Measurements from ENCODE around the gene ZBTB17. TPM values are rescaled to one million over a fixed set of nuclear protein-coding genes. Genes with fewer than 3 reads are reported as not detected.

Gene ZBTB17
- total RNA-seq, 1 experiment from 2014 or later = 44.2 TPM

- no peak overlapping the region for H2AFZ ChIP-seq (ENCODE audit: low read length)
- H3K9me2 ChIP-seq (replicated peaks; ENCODE audit: low read length) = no peaks in the 10 kb centered on the region
- H3K4me1 ChIP-seq (ENCODE audit: insufficient read depth, low read length) = peaks cover 35% of the 10 kb centered on the region
- ChIA-PET POLR2A (ENCODE audit: unreplicated experiment) (no interaction called here), CTCF (no interaction called here)
- no peak overlapping the region for H3K4me2 ChIP-seq (ENCODE audit: low read length)
- H3K27me3 ChIP-seq (ENCODE audit: low read length) = no peaks in the 10 kb centered on the region
- no peak overlapping the region for H3K4me3 ChIP-seq (ENCODE audit: low read length)
- no peaks in the 10 kb centered on the region for H3F3A ChIP-seq (ENCODE audit: low read length, unreplicated experiment)
- peaks cover 65% of the 10 kb centered on the region for H3K79me2 ChIP-seq (ENCODE audit: low read length)
- TF ChIP-seq EZH2phosphoT487 (IDR thresholded peaks at IDR 0.05; ENCODE audit: borderline replicate concordance, low read length) (no peak), EZH2 (IDR thresholded peaks at IDR 0.05; ENCODE audit: low read length, unreplicated experiment) (no peak)
- TF ChIP-seq, protein P1, sequence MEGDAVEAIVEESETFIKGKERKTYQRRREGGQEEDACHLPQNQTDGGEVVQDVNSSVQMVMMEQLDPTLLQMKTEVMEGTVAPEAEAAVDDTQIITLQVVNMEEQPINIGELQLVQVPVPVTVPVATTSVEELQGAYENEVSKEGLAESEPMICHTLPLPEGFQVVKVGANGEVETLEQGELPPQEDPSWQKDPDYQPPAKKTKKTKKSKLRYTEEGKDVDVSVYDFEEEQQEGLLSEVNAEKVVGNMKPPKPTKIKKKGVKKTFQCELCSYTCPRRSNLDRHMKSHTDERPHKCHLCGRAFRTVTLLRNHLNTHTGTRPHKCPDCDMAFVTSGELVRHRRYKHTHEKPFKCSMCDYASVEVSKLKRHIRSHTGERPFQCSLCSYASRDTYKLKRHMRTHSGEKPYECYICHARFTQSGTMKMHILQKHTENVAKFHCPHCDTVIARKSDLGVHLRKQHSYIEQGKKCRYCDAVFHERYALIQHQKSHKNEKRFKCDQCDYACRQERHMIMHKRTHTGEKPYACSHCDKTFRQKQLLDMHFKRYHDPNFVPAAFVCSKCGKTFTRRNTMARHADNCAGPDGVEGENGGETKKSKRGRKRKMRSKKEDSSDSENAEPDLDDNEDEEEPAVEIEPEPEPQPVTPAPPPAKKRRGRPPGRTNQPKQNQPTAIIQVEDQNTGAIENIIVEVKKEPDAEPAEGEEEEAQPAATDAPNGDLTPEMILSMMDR (conservative IDR thresholded peaks at IDR 0.05; ENCODE audit: low read depth, low read length) = no peak
- no peak for ATAC-seq
- no peaks in the 10 kb centered on the region for H3K9me3 ChIP-seq (ENCODE audit: low read length)
- H3K36me3 ChIP-seq (ENCODE audit: low read depth, low read length) = peaks cover 4% of the 10 kb centered on the region; the same call in 1 of the 2 replicates
- BruUV-seq (replicated peaks) = no TSS peak
- H3K27ac ChIP-seq (ENCODE audit: low read length) = no peak overlapping the region
- intact Hi-C loops (cut with micrococcal nuclease) = no loop called here
- H4K20me1 ChIP-seq (ENCODE audit: low read length) = no peaks in the 10 kb centered on the region
- H3K9ac ChIP-seq (ENCODE audit: low read length) = no peak overlapping the region
- DNase-seq = no peak
Observed at GRCh38 chr1:15950763-15951295, 25.1 kb downstream of the ZBTB17 start.

- Histone ChIP-seq H3K36me3 (ENCODE audit: low read depth, low read length) (peaks cover 4% of the 10 kb centered on the region; the same call in 1 of the 2 replicates), H3K27ac (ENCODE audit: low read length) (no peak overlapping the region), H3K9ac (ENCODE audit: low read length) (no peak overlapping the region), H3K9me2 (replicated peaks; ENCODE audit: low read length) (no peaks in the 10 kb centered on the region), H3K4me2 (ENCODE audit: low read length) (no peak overlapping the region), H3K27me3 (ENCODE audit: low read length) (no peaks in the 10 kb centered on the region), H2AFZ (ENCODE audit: low read length) (no peak overlapping the region), H3K4me3 (ENCODE audit: low read length) (no peak overlapping the region), H4K20me1 (ENCODE audit: low read length) (no peaks in the 10 kb centered on the region), H3K9me3 (ENCODE audit: low read length) (no peaks in the 10 kb centered on the region), H3F3A (ENCODE audit: low read length, unreplicated experiment) (no peaks in the 10 kb centered on the region), H3K79me2 (ENCODE audit: low read length) (peaks cover 59% of the 10 kb centered on the region), H3K4me1 (ENCODE audit: insufficient read depth, low read length) (peaks cover 35% of the 10 kb centered on the region)
- ChIA-PET POLR2A (ENCODE audit: unreplicated experiment) (no interaction called here), CTCF (no interaction called here)
- DNase-seq (no peak), ATAC-seq (no peak)
- TF ChIP-seq EZH2phosphoT487 (IDR thresholded peaks at IDR 0.05; ENCODE audit: borderline replicate concordance, low read length) = no peak
- TF ChIP-seq, protein P1 (conservative IDR thresholded peaks at IDR 0.05; ENCODE audit: low read depth, low read length) = no peak
- no peak for TF ChIP-seq EZH2 (IDR thresholded peaks at IDR 0.05; ENCODE audit: low read length, unreplicated experiment)
- intact Hi-C loops (cut with micrococcal nuclease) = no loop called here
- no TSS peak for BruUV-seq (replicated peaks)
Observed at GRCh38 chr1:15950302-15950701, 25.6 kb downstream of the ZBTB17 start.

- H3K4me2 ChIP-seq (ENCODE audit: low read length) = no peak overlapping the region
- H3K36me3 ChIP-seq (ENCODE audit: low read depth, low read length) = peaks cover 4% of the 10 kb centered on the region; the same call in 1 of the 2 replicates
- ATAC-seq (no peak), DNase-seq (no peak)
- intact Hi-C loops (cut with micrococcal nuclease) = no loop called here
- no peaks in the 10 kb centered on the region for H4K20me1 ChIP-seq (ENCODE audit: low read length)
- peaks cover 53% of the 10 kb centered on the region for H3K79me2 ChIP-seq (ENCODE audit: low read length)
- H2AFZ ChIP-seq (ENCODE audit: low read length) = no peak overlapping the region
- TF ChIP-seq, protein P1 (conservative IDR thresholded peaks at IDR 0.05; ENCODE audit: low read depth, low read length) = no peak
- TF ChIP-seq EZH2phosphoT487 (IDR thresholded peaks at IDR 0.05; ENCODE audit: borderline replicate concordance, low read length) (no peak), EZH2 (IDR thresholded peaks at IDR 0.05; ENCODE audit: low read length, unreplicated experiment) (no peak)
- H3K4me3 ChIP-seq (ENCODE audit: low read length) = no peak overlapping the region
- H3K4me1 ChIP-seq (ENCODE audit: insufficient read depth, low read length) = peaks cover 35% of the 10 kb centered on the region
- no peaks in the 10 kb centered on the region for H3K27me3 ChIP-seq (ENCODE audit: low read length)
- CTCF ChIA-PET = no interaction called here
- BruUV-seq (replicated peaks) = no TSS peak
- no peak overlapping the region for H3K9ac ChIP-seq (ENCODE audit: low read length)
- H3K9me2 ChIP-seq (replicated peaks; ENCODE audit: low read length) = no peaks in the 10 kb centered on the region
- no peaks in the 10 kb centered on the region for H3K9me3 ChIP-seq (ENCODE audit: low read length)
- POLR2A ChIA-PET (ENCODE audit: unreplicated experiment) = no interaction called here
- H3F3A ChIP-seq (ENCODE audit: low read length, unreplicated experiment) = no peaks in the 10 kb centered on the region
- no peak overlapping the region for H3K27ac ChIP-seq (ENCODE audit: low read length)
Observed at GRCh38 chr1:15949453-15950245, 26.3 kb downstream of the ZBTB17 start.

Measured in PC-3 (cell line).